Lower leg skin (tissue), 4 donors: ENCODE data around the gene KAZN. TPM values are rescaled to one million over a fixed set of nuclear protein-coding genes. Genes with fewer than 3 reads are reported as not detected.

Experiments used
- DNase-seq, 2 donors: peaks; one replicate each; pipeline ENCODE4 v3.0.0-alpha.2; 2019; ENCODE audit warnings: low spot score in 2 of 2
- H3K4me3 ChIP-seq: fragments of 200-600 bp; sonication (generic); 2 replicates; pipeline ENCODE4 v1.5.1; 2017; ENCODE audit warnings: mild to moderate bottlenecking, low read depth; ENCODE audit not compliant: poor library complexity, severe bottlenecking
- CTCF ChIP-seq, 3 donors: fragments of 450-650 bp; IDR thresholded peaks; one replicate each; pipeline ENCODE4 v1.5.1; 2016; ENCODE audit warnings: antibody characterized with exemption in 3 of 3, mild to moderate bottlenecking in 3 of 3, moderate library complexity in 2 of 3
- POLR2A ChIP-seq, 2 donors: fragments of 450-650 bp; IDR thresholded peaks; one replicate each; pipeline ENCODE4 v1.6.1; 2016 to 2017; ENCODE audit warnings: antibody characterized with exemption in 2 of 2, mild to moderate bottlenecking in 1 of 2, moderate library complexity in 1 of 2
- WGBS, 2 donors: methylation state at CpG; one replicate each; pipeline ENCODE4 v1.1.5; 2018; 5-methylcytosine and 5-hydroxymethylcytosine counted together
- intact Hi-C: fragments of 100-400 bp; cut with DNase I; formaldehyde crosslinking; loops from one replicate; pipeline ENCODE4 v1.15.0; 2023; ENCODE audit warnings: low total_unique reads
- total RNA-seq, 4 donors: library from RNA; depleted of rRNA; stranded (reverse); fragments of >200 nt; gene quantifications; one replicate each; pipeline ENCODE4 v1.1.0, GENCODE V29; 2016

Gene KAZN
- total RNA-seq, 4 donors from 2014 or later = 21.4 to 36.0 (median 28.4) TPM

GRCh38 chr1:14706631-14707030, 108.1 kb downstream of the KAZN start:
- WGBS, 2 donors = 58 to 77% methylated on average over 5 of the region's 5 CpGs
- no peak for TF ChIP-seq CTCF (IDR thresholded peaks at IDR 0.05)
- no peak for TF ChIP-seq POLR2A (IDR thresholded peaks at IDR 0.05)
- DNase-seq = no peak
- intact Hi-C loops = loop anchor here (10.0 kb wide), 1 partner anchor 582 kb away; no protein-coding TSS in a partner anchor
- H3K4me3 ChIP-seq = no peak overlapping the region

- 76 to 78% methylated on average over 16 of the region's 16 CpGs for WGBS, 2 donors
- no peak for DNase-seq
- TF ChIP-seq CTCF (IDR thresholded peaks at IDR 0.05) = no peak
- no peak for TF ChIP-seq POLR2A (IDR thresholded peaks at IDR 0.05)
- intact Hi-C loops = loop anchor here (10.0 kb wide), 1 partner anchor 583 kb away; no protein-coding TSS in a partner anchor
- H3K4me3 ChIP-seq = no peak overlapping the region
These were observed 109.3 kb downstream of the KAZN start for GRCh38 chr1:14707531-14708445.

- 93 to 94% methylated on average over 6 of the region's 6 CpGs for WGBS, 2 donors
- intact Hi-C loops = no loop called here
- no peak overlapping the region for H3K4me3 ChIP-seq
- no peak for TF ChIP-seq CTCF (IDR thresholded peaks at IDR 0.05)
- TF ChIP-seq POLR2A (IDR thresholded peaks at IDR 0.05) = no peak
- DNase-seq = no peak
These were observed 111.8 kb downstream of the KAZN start for GRCh38 chr1:14710331-14710730.

- TF ChIP-seq POLR2A (IDR thresholded peaks at IDR 0.05) (no peak), CTCF (IDR thresholded peaks at IDR 0.05) (no peak)
- intact Hi-C loops = no loop called here
- WGBS, 2 donors = 79 to 97% methylated on average over 2 of the region's 2 CpGs
- DNase-seq = no peak
- H3K4me3 ChIP-seq = no peak overlapping the region
These were observed 113.7 kb downstream of the KAZN start for GRCh38 chr1:14712136-14712535.

- 45 to 62% methylated on average over 4 of the region's 4 CpGs for WGBS, 2 donors
- TF ChIP-seq POLR2A (IDR thresholded peaks at IDR 0.05) (no peak), CTCF (IDR thresholded peaks at IDR 0.05) (no peak)
- H3K4me3 ChIP-seq = no peak overlapping the region
- intact Hi-C loops = no loop called here
- DNase-seq = peak in 1 of 2 donors; percentile 33
These were observed 114.6 kb downstream of the KAZN start for GRCh38 chr1:14713077-14713476.
